ENCODE measurements around the gene REL.
"Not testable (repeated sequence)": the region's sequence is repeated elsewhere in the genome, so short reads cannot be mapped to it uniquely, and the experiment has no call there.

REL gene

GRCh38 chr2:60885683-60886082, 4.3 kb downstream of the REL start:
- TF ChIP-seq EZH2 (IDR thresholded peaks at IDR 0.05; ENCODE audit: borderline replicate concordance, low read depth, low read length, severe bottlenecking) (no peak), CTCF (IDR thresholded peaks at IDR 0.05; ENCODE audit: borderline replicate concordance, extremely low read depth, low read length, poor library complexity, severe bottlenecking) (no peak)
- no peak overlapping the region for H3K27ac ChIP-seq (ENCODE audit: low read length)
- H3K36me3 ChIP-seq (ENCODE audit: insufficient read depth, low read length): no peaks in the 10 kb centered on the region; the same call in 1 of the 2 replicates
- no peak overlapping the region for H3K4me3 ChIP-seq (ENCODE audit: low read depth in 1 of 2, low read length in 2 of 2)
- peak overlapping the region; percentile 27; the same call in 1 of the 2 replicates for H3K4me2 ChIP-seq (ENCODE audit: insufficient read depth, low read length)
- no peak overlapping the region for H3K9ac ChIP-seq (ENCODE audit: low read depth, low read length)
- no peaks in the 10 kb centered on the region for H4K20me1 ChIP-seq (ENCODE audit: insufficient read depth, low read length)
- no peaks in the 10 kb centered on the region for H3K27me3 ChIP-seq (ENCODE audit: insufficient read depth, low read length, poor library complexity)
- ATAC-seq (ENCODE audit: insufficient read depth, low read depth): no peak
- DNase-seq: no peak
- no peak overlapping the region for H2AFZ ChIP-seq (ENCODE audit: low read depth, low read length)
- no peaks in the 10 kb centered on the region for H3K9me3 ChIP-seq (ENCODE audit: insufficient read depth, low read length, severe bottlenecking)
- H3K79me2 ChIP-seq (ENCODE audit: insufficient read depth, low read length): peaks cover 61% of the 10 kb centered on the region
- H3K4me1 ChIP-seq (ENCODE audit: insufficient read depth, low read length): peaks cover 26% of the 10 kb centered on the region

DNA sequence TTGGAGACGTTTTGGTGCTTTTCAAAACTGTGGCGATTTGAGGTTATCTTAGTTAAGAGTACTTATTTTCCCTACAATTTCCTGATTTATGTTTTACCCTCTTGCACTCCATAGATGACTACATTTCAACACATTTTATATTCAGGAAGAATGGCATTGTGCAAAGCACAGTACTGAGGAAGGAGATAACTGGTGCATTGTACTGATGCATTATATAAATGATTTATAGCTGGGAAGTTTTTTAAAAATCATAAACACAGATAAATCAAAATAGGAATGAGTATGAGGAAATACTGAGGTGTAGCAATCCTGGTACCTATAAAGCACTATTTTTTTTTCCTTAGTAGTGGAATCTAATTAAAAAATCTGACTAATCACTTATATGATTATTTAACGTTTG, 5.6 kb downstream of the REL start:
- ATAC-seq (ENCODE audit: insufficient read depth, low read depth) (no peak), DNase-seq (no peak)
- no peak overlapping the region for H3K27ac ChIP-seq (ENCODE audit: low read length)

GRCh38 chr2:60888853-60889252, 7.5 kb downstream of the REL start:
- TF ChIP-seq EZH2 (IDR thresholded peaks at IDR 0.05; ENCODE audit: borderline replicate concordance, low read depth, low read length, severe bottlenecking) (no peak), CTCF (IDR thresholded peaks at IDR 0.05; ENCODE audit: borderline replicate concordance, extremely low read depth, low read length, poor library complexity, severe bottlenecking) (no peak)
- H3K4me1 ChIP-seq (ENCODE audit: insufficient read depth, low read length): peaks cover 12% of the 10 kb centered on the region; the same call in 1 of the 2 replicates
- no peak overlapping the region for H3K9ac ChIP-seq (ENCODE audit: low read depth, low read length)
- no peaks in the 10 kb centered on the region for H3K9me3 ChIP-seq (ENCODE audit: insufficient read depth, low read length, severe bottlenecking)
- H3K36me3 ChIP-seq (ENCODE audit: insufficient read depth, low read length): peaks cover 13% of the 10 kb centered on the region; the same call in 1 of the 2 replicates
- no peaks in the 10 kb centered on the region for H3K27me3 ChIP-seq (ENCODE audit: insufficient read depth, low read length, poor library complexity)
- ATAC-seq (ENCODE audit: insufficient read depth, low read depth) (no peak), DNase-seq (no peak)
- no peaks in the 10 kb centered on the region for H4K20me1 ChIP-seq (ENCODE audit: insufficient read depth, low read length)
- H3K27ac ChIP-seq (ENCODE audit: low read length): no peak overlapping the region
- H3K4me2 ChIP-seq (ENCODE audit: insufficient read depth, low read length): no peak overlapping the region
- H3K79me2 ChIP-seq (ENCODE audit: insufficient read depth, low read length): peaks cover 38% of the 10 kb centered on the region
- no peak overlapping the region for H3K4me3 ChIP-seq (ENCODE audit: low read depth in 1 of 2, low read length in 2 of 2)
- no peak overlapping the region for H2AFZ ChIP-seq (ENCODE audit: low read depth, low read length)

More for the DNA sequence above, 5.6 kb downstream of the REL start:
- peaks cover 26% of the 10 kb centered on the region for H3K4me1 ChIP-seq (ENCODE audit: insufficient read depth, low read length)
- H3K36me3 ChIP-seq (ENCODE audit: insufficient read depth, low read length): 0 out of 2 replicates have a peak, but pooled peaks cover 5% of the 10 kb centered on the region
- no peak for TF ChIP-seq EZH2 (IDR thresholded peaks at IDR 0.05; ENCODE audit: borderline replicate concordance, low read depth, low read length, severe bottlenecking)
- no peak for TF ChIP-seq CTCF (IDR thresholded peaks at IDR 0.05; ENCODE audit: borderline replicate concordance, extremely low read depth, low read length, poor library complexity, severe bottlenecking)
- H3K4me3 ChIP-seq (ENCODE audit: low read depth in 1 of 2, low read length in 2 of 2): no peak overlapping the region
- no peak overlapping the region for H2AFZ ChIP-seq (ENCODE audit: low read depth, low read length)
- H3K27me3 ChIP-seq (ENCODE audit: insufficient read depth, low read length, poor library complexity): no peaks in the 10 kb centered on the region
- no peak overlapping the region for H3K4me2 ChIP-seq (ENCODE audit: insufficient read depth, low read length)
- no peaks in the 10 kb centered on the region for H4K20me1 ChIP-seq (ENCODE audit: insufficient read depth, low read length)
- H3K9me3 ChIP-seq (ENCODE audit: insufficient read depth, low read length, severe bottlenecking): no peaks in the 10 kb centered on the region
- H3K9ac ChIP-seq (ENCODE audit: low read depth, low read length): no peak overlapping the region
- H3K79me2 ChIP-seq (ENCODE audit: insufficient read depth, low read length): peaks cover 56% of the 10 kb centered on the region

DNA sequence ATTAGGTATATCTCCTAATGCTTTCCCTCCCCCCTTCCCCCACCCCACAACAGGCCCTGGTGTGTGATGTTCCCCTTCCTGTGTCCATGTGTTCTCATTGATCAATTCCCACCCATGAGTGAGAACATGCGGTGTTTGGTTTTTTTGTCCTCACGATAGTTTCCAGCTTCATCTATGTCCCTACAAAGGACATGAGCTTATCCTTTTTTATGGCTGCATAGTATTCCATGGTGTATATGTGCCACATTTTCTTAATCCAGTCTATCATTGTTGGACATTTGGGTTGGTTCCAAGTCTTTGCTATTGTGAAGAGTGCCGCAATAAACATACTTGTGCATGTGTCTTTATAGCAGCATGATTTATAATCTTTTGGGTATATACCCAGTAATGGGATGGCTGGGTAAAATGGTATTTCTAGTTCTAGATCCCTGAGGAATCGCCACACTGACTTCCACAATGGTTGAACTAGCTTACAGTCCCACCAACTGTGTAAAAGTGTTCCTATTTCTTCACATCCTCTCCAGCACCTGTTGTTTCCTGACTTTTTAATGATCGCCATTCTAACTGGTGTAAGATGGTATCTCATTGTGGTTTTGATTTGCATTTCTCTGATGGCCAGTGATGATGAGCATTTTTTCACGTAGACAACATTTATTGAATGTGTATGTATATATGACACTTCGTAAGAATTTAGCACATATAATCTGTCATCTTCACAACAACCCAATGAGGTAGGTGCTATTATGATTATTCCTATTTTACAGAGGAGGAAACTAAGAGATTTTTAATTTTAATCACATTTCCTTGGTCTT, 8.4 kb downstream of the REL start:
- H3K9me3 ChIP-seq (ENCODE audit: insufficient read depth, low read length, severe bottlenecking); H2AFZ ChIP-seq (ENCODE audit: low read depth, low read length); H3K27ac ChIP-seq (ENCODE audit: low read length); H3K9ac ChIP-seq (ENCODE audit: low read depth, low read length); ATAC-seq (ENCODE audit: insufficient read depth, low read depth); H4K20me1 ChIP-seq (ENCODE audit: insufficient read depth, low read length); H3K27me3 ChIP-seq (ENCODE audit: insufficient read depth, low read length, poor library complexity); H3K4me2 ChIP-seq (ENCODE audit: insufficient read depth, low read length); H3K4me1 ChIP-seq (ENCODE audit: insufficient read depth, low read length); H3K4me3 ChIP-seq (ENCODE audit: low read depth in 1 of 2, low read length in 2 of 2); DNase-seq: not testable (repeated sequence)
- peaks cover 21% of the 10 kb centered on the region; the same call in 1 of the 2 replicates for H3K36me3 ChIP-seq (ENCODE audit: insufficient read depth, low read length)
- H3K79me2 ChIP-seq (ENCODE audit: insufficient read depth, low read length): peaks cover 29% of the 10 kb centered on the region

Measured in DND-41 (cell line).